K562 (cell line): ENCODE measurements around the gene CLCNKB. TPM values are rescaled to one million over a fixed set of nuclear protein-coding genes. Genes with fewer than 3 reads are reported as not detected.
A peak's percentile ranks its signal among the peaks of the same experiment; 100 is the strongest.

Source experiments
- BDP1 ChIP-seq: IDR thresholded peaks from 3 replicates; pipeline ENCODE4 v1.6.1; 2011; ENCODE audit not compliant: insufficient read length, insufficient read depth
- BRF1 ChIP-seq: IDR thresholded peaks from 3 replicates; pipeline ENCODE4 v1.6.1; 2011; ENCODE audit warnings: borderline replicate concordance, mild to moderate bottlenecking; ENCODE audit not compliant: insufficient read length; ENCODE audit errors: extremely low read depth
- CHD4 ChIP-seq: fragments of 200-600 bp; sonication (generic); IDR thresholded peaks from 3 replicates; pipeline ENCODE4 v1.6.1; 2012; ENCODE audit warnings: low read depth, mild to moderate bottlenecking, mixed read lengths, low read length, inconsistent platforms; ENCODE audit not compliant: insufficient read depth, insufficient replicate concordance, poor library complexity, severe bottlenecking
- ELF2 ChIP-seq: fragments of 250-450 bp; sonication (Bioruptor Pico); IDR thresholded peaks from 2 replicates; pipeline ENCODE4 v1.5.0; 2021; ENCODE audit warnings: mild to moderate bottlenecking
- HDGF ChIP-seq: fragments of 450-650 bp; IDR thresholded peaks from 2 replicates; pipeline ENCODE4 v1.6.1; 2016
- NCOR1 ChIP-seq: fragments of 450-650 bp; IDR thresholded peaks from 2 replicates; pipeline ENCODE4 v1.6.1; 2016; ENCODE audit warnings: mild to moderate bottlenecking, moderate library complexity
- TSC22D4 ChIP-seq: fragments of 450-650 bp; IDR thresholded peaks from 2 replicates; pipeline ENCODE4 v1.6.1; 2016; ENCODE audit warnings: missing genetic modification characterization, missing biosample characterization, control low read depth
- ZNF174 ChIP-seq: fragments of 250-450 bp; sonication (Bioruptor Pico); IDR thresholded peaks from 2 replicates; pipeline ENCODE4 v1.4.0; 2020; ENCODE audit warnings: mild to moderate bottlenecking
- polyA plus RNA-seq, 8 experiments: library from polyadenylated mRNA; depleted of rRNA in 4 of 8; stranded (reverse) in 5 of 8; unstranded in 3 of 8; fragments of >200 nt; fragmentation: Nextera tagmentation in 2 of 8; fragmentation: Illumina TruSeq in 1 of 8; extraction: Ambion mirVana in 2 of 8; extraction: Trizol in 1 of 8; gene quantifications; 2 replicates each; pipeline versions ENCODE4 v1.2.1 to v1.2.3, GENCODE V29; 2011 to 2014; ENCODE audit warnings: inconsistent platforms in 1 of 8, missing spikeins in 1 of 8
- total RNA-seq, 7 experiments: library from RNA; depleted of rRNA in 6 of 7; stranded (reverse); fragments of >200 nt in 6 of 7; fragmentation: Illumina TruSeq in 2 of 7; extraction: Trizol in 2 of 7; gene quantifications; 2 replicates each; pipeline versions ENCODE4 v1.2.1 to v1.2.3, GENCODE V29; 2011 to 2021; ENCODE audit warnings: low replicate concordance in 1 of 7
- TF ChIP-seq, protein P1 (sequence below): fragments of 250-450 bp; sonication (Bioruptor Pico); IDR thresholded peaks from 2 replicates; pipeline ENCODE4 v1.5.0; 2021; ENCODE audit warnings: mild to moderate bottlenecking, moderate library complexity
- TF ChIP-seq, protein P2 (sequence below): fragments of 450-650 bp; IDR thresholded peaks from 2 replicates; pipeline ENCODE4 v1.6.1; 2017; ENCODE audit warnings: mild to moderate bottlenecking, moderate library complexity
- TF ChIP-seq, protein P3 (sequence below): fragments of 450-650 bp; IDR thresholded peaks from 2 replicates; pipeline ENCODE4 v1.6.1; 2016; ENCODE audit warnings: antibody characterized with exemption
- TF ChIP-seq, protein P4 (sequence below): sonication (generic); formaldehyde crosslinking; IDR thresholded peaks from 2 replicates; pipeline ENCODE4 v1.8.0; 2023; ENCODE audit warnings: mild to moderate bottlenecking, missing genetic modification reagents
- TF ChIP-seq, protein P5 (sequence below): sonication (generic); formaldehyde crosslinking; IDR thresholded peaks from 2 replicates; pipeline ENCODE4 v1.8.0; 2022; ENCODE audit warnings: mild to moderate bottlenecking, missing genetic modification reagents
- TF ChIP-seq, protein P6 (sequence below): fragments of 250-450 bp; sonication (Bioruptor Pico); IDR thresholded peaks from 2 replicates; pipeline ENCODE4 v1.5.0; 2021

The CLCNKB gene
- total and polyA plus RNA-seq, 9 of the 15 experiments (the other 6 are each of a cell fraction or from before 2014, with no cell fraction given) = 0.08 to 1.7 (median 0.64) TPM

- TF ChIP-seq, protein P1, sequence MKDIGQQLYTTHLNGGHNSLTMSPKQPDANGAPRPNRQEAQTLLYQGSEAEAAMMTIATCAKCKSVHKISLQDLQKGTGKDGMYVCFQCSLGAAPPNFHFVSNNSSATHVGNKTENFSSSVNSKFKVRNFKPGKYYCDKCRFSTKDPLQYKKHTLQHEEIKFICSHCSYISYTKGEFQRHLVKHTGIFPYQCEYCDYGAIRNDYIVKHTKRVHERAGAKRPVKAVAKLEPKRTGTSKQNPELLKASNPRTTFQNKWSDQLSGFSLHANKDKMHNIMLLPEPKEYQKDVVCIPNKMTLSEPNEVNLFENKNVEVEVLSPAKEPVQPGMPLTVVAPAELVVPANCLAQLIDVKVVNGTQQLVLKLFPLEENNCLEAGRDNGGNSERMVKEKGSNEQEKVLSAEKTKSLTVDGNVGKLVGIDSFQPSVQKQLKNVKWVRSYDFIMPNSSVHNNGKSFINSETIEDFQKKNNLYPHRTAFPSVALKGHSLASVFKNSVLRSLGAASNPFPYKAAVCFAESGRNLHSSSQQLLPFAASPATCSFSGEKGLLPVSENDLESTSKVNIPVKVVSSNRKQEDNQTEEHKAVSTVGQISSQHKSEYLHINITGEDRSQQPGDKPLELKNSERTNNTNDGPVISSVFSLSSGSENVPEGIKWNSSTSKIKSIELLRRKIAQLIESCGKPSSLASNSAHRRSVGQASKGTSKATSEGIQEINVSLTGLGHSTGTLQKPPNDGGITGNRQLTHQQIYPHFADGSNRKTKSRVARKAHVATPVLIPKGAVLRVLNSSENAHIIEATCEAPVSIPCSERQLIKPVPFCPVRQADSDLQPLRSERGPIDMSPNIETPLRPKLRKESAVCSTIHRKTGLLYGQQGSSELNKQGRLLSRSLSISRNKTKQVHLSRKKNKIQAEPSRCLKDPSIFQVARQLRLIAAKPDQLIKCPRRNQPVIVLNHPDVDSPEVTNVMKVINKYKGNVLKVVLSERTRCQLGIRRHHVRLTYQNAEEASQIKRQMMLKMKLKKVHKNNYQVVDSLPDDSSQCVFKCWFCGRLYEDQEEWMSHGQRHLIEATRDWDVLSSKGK (CRISPR knock-in tag) = no peak
- TF ChIP-seq, protein P2, sequence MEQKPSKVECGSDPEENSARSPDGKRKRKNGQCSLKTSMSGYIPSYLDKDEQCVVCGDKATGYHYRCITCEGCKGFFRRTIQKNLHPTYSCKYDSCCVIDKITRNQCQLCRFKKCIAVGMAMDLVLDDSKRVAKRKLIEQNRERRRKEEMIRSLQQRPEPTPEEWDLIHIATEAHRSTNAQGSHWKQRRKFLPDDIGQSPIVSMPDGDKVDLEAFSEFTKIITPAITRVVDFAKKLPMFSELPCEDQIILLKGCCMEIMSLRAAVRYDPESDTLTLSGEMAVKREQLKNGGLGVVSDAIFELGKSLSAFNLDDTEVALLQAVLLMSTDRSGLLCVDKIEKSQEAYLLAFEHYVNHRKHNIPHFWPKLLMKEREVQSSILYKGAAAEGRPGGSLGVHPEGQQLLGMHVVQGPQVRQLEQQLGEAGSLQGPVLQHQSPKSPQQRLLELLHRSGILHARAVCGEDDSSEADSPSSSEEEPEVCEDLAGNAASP = no peak
- TF ChIP-seq, protein P3, sequence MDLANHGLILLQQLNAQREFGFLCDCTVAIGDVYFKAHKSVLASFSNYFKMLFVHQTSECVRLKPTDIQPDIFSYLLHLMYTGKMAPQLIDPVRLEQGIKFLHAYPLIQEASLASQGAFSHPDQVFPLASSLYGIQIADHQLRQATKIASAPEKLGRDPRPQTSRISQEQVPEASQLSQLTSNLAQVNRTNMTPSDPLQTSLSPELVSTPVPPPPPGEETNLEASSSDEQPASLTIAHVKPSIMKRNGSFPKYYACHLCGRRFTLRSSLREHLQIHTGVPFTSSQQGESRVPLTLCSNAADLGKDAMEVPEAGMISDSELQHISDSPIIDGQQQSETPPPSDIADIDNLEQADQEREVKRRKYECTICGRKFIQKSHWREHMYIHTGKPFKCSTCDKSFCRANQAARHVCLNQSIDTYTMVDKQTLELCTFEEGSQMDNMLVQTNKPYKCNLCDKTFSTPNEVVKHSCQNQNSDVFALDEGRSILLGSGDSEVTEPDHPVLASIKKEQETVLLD = 0 out of 2 replicates have a peak, but pooled peaks have one; percentile 48
- TF ChIP-seq, protein P4, sequence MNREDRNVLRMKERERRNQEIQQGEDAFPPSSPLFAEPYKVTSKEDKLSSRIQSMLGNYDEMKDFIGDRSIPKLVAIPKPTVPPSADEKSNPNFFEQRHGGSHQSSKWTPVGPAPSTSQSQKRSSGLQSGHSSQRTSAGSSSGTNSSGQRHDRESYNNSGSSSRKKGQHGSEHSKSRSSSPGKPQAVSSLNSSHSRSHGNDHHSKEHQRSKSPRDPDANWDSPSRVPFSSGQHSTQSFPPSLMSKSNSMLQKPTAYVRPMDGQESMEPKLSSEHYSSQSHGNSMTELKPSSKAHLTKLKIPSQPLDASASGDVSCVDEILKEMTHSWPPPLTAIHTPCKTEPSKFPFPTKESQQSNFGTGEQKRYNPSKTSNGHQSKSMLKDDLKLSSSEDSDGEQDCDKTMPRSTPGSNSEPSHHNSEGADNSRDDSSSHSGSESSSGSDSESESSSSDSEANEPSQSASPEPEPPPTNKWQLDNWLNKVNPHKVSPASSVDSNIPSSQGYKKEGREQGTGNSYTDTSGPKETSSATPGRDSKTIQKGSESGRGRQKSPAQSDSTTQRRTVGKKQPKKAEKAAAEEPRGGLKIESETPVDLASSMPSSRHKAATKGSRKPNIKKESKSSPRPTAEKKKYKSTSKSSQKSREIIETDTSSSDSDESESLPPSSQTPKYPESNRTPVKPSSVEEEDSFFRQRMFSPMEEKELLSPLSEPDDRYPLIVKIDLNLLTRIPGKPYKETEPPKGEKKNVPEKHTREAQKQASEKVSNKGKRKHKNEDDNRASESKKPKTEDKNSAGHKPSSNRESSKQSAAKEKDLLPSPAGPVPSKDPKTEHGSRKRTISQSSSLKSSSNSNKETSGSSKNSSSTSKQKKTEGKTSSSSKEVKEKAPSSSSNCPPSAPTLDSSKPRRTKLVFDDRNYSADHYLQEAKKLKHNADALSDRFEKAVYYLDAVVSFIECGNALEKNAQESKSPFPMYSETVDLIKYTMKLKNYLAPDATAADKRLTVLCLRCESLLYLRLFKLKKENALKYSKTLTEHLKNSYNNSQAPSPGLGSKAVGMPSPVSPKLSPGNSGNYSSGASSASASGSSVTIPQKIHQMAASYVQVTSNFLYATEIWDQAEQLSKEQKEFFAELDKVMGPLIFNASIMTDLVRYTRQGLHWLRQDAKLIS (CRISPR knock-in tag) = peak; percentile 80; the same call in 1 of the 2 replicates
- TF ChIP-seq CHD4 (peak; percentile 87), ELF2 (CRISPR knock-in tag) (peak; percentile 74), BDP1 (no peak), TSC22D4 (tag) (no peak), HDGF (peak; percentile 97), ZNF174 (CRISPR knock-in tag) (no peak), NCOR1 (peak; percentile 83), BRF1 (no peak)
- TF ChIP-seq, protein P5, sequence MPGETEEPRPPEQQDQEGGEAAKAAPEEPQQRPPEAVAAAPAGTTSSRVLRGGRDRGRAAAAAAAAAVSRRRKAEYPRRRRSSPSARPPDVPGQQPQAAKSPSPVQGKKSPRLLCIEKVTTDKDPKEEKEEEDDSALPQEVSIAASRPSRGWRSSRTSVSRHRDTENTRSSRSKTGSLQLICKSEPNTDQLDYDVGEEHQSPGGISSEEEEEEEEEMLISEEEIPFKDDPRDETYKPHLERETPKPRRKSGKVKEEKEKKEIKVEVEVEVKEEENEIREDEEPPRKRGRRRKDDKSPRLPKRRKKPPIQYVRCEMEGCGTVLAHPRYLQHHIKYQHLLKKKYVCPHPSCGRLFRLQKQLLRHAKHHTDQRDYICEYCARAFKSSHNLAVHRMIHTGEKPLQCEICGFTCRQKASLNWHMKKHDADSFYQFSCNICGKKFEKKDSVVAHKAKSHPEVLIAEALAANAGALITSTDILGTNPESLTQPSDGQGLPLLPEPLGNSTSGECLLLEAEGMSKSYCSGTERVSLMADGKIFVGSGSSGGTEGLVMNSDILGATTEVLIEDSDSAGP = peak; percentile 64; the same call in 1 of the 2 replicates
- TF ChIP-seq, protein P6, sequence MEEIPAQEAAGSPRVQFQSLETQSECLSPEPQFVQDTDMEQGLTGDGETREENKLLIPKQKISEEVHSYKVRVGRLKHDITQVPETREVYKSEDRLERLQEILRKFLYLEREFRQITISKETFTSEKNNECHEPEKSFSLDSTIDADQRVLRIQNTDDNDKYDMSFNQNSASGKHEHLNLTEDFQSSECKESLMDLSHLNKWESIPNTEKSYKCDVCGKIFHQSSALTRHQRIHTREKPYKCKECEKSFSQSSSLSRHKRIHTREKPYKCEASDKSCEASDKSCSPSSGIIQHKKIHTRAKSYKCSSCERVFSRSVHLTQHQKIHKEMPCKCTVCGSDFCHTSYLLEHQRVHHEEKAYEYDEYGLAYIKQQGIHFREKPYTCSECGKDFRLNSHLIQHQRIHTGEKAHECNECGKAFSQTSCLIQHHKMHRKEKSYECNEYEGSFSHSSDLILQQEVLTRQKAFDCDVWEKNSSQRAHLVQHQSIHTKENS (CRISPR knock-in tag) = no peak
Observed at GRCh38 chr1:16012590-16013219, 30.9 kb upstream of the CLCNKB start (continued).
